Activated T-cell treated with anti-CD3 and anti-CD28 coated beads, Interleukin-2, amount 50 U/mL, for 4 hours (primary cell): ENCODE measurements around the gene DHRSX. TPM values are rescaled to one million over a fixed set of nuclear protein-coding genes. Genes with fewer than 3 reads are reported as not detected.

Source experiments
- ATAC-seq, 2 donors: fragments of 200-7000 bp; cut with Tn5 transposase; one replicate each; pipeline ENCODE4 v1.10.0; 2021
- DNase-seq: peaks from one replicate; pipeline ENCODE4 v3.0.0-alpha.2; 2020
- H3K27me3 Mint-ChIP-seq: one replicate; pipeline ENCODE4 v1.8.0; 2021; ENCODE audit warnings: low read depth, mixed read lengths
- H3K36me3 Mint-ChIP-seq: one replicate; pipeline ENCODE4 v1.8.0; 2022; ENCODE audit warnings: mixed read lengths; ENCODE audit not compliant: insufficient read depth
- H3K4me1 Mint-ChIP-seq: one replicate; pipeline ENCODE4 v1.8.0; 2021; ENCODE audit warnings: low read depth, mixed read lengths
- H3K4me3 Mint-ChIP-seq: one replicate; pipeline ENCODE4 v1.8.0; 2021; ENCODE audit warnings: mild to moderate bottlenecking, moderate library complexity, mixed read lengths
- H3K9me3 Mint-ChIP-seq: one replicate; pipeline ENCODE4 v1.8.0; 2021; ENCODE audit warnings: mixed read lengths
- total RNA-seq, 3 donors: library from RNA; stranded (reverse); gene quantifications; one replicate each; pipeline ENCODE4 v1.2.1, GENCODE V29; 2021

The DHRSX gene
- total RNA-seq, 3 donors from 2014 or later, result 19.3 to 23.2 (median 22.0) TPM

DNA sequence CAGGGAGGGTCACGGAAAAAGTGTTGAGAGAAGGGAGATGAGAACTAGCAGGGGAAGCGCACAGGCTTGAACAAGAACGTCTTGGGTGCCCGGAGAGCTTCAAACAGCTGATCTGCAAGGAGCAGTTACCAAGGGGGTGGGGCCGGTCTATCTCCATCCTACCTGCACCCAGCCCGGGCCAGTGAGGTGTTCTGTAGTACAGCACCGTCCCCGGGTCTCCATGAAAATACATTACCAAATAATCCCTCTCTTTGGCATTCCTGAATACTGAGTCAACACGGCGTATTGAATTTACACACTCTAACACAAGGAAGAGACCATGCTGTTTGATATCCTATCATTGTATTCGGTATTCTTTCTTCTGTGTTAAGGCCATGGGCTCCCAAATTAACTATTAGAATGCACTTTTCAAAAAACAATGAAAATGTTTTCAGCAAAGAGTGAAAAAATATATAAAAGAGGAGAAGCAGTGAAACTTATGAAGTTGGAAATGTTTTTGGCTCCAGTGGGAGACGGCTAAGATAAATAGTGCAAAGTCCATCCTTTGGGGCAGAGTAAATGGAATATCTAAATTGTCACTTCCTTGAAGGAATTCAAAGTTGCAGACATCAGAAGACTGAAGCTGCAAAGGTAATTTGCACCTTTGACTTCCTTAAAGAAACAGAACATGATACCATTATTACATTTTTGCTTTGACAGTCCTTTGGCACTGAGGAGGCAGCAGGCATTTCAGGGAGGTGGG is 90.3 kb downstream of the DHRSX start:
- Mint-ChIP-seq H3K4me3 (no peak overlapping the region), H3K9me3 (peaks cover 5% of the 10 kb centered on the region), H3K36me3 (peaks cover 42% of the 10 kb centered on the region), H3K27me3 (no peaks in the 10 kb centered on the region), H3K4me1 (no peaks in the 10 kb centered on the region)
- DNase-seq (no peak), ATAC-seq (no peak)

DNA sequence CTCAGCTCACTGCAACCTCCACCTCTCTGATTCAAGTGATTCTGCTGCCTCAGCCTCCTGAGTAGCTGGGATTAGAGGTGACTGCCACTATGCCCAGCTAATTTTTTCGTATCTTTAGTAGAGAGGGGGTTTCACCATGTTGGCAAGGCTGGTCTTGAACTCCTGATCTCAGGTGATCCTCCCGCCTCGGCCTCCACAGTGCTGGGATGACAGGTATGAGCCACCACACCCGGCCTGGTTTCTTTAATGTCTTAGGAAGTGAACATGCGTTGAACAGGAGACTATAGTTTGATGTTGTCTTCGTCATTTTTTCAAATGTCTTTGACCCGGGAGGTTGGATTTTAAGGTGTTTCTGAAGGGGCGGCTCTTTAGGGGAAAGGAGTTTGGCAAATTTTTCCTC is 91.0 kb downstream of the DHRSX start:
- Mint-ChIP-seq H3K4me1 (no peaks in the 10 kb centered on the region), H3K9me3 (peaks cover 5% of the 10 kb centered on the region), H3K4me3 (no peak overlapping the region), H3K36me3 (peaks cover 42% of the 10 kb centered on the region), H3K27me3 (no peaks in the 10 kb centered on the region)
- ATAC-seq, result no peak
- DNase-seq, result no peak

DNA sequence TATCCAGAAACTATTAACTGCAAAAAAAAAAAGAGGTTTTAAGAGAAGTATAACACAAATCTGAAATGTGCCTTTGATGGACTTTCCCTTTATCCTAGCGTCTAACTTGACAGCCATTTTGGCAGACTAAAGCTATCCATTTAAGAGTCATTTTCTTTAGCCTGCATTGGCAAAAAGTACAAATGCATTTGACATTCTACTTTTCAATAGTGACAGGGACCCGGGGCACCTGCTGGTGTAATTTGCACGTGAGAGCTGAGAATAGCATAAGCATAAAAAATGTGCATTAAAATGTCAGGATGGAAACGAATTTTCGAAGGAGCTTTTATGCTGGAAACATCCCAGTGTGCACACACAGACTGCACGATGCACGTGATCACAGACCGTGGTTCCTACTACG is 91.9 kb downstream of the DHRSX start:
- ATAC-seq, result no peak
- Mint-ChIP-seq H3K4me3 (no peak overlapping the region), H3K9me3 (peaks cover 5% of the 10 kb centered on the region), H3K4me1 (no peaks in the 10 kb centered on the region), H3K36me3 (peaks cover 42% of the 10 kb centered on the region), H3K27me3 (no peaks in the 10 kb centered on the region)
- DNase-seq, result no peak

DNA sequence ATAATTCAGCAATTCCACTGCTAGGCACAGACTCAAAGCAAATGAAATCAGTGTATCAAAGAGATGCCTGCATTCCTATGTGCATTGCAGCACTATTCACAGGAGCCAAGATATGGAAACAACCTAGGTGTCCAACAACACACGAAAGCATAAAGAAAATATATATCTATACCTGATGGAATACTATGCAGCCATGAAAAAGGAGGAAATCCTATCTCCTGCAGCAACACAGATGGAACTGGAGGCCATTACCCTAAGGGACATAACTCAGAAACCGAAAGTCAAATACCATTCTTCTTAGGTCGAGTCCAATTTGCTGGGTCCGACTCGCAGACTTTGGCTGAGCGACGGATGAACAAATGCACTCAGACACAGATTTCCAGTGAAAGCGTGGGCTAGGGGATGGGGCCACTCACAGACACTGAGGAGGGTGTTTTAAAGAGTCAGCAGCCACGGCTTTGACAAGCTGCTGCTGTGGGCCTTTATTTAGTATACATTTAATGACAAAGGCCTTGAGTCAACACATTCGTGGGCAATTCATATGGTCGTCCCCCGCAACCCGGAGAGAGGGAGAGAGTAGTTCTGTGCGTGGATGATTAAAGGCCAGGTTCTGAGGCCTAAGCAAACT is 93.8 kb downstream of the DHRSX start:
- Mint-ChIP-seq H3K27me3 (no peaks in the 10 kb centered on the region), H3K36me3 (peaks cover 44% of the 10 kb centered on the region), H3K9me3 (peaks cover 5% of the 10 kb centered on the region), H3K4me1 (no peaks in the 10 kb centered on the region), H3K4me3 (no peak overlapping the region)
- DNase-seq (no peak), ATAC-seq (no peak)

DNA sequence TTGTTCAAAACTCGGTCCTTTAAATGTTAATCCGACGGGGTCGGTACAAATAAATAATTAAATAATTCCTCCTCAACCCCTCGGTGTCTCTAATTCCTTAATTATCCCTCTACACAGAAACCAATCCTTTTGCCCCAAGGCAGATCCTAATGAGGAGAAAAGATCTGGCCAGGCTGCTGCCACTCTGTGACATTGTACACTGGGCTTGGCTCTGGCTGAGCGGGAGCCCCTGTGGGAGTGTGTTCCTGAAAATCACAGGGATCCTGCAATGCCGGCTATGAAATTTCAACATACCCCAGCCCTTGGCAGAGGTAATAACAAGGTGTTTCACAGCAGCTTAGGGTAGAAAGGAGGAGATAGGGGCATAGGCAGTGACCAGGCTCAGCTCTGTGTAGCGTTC is 96.0 kb downstream of the DHRSX start:
- Mint-ChIP-seq H3K36me3 (peaks cover 45% of the 10 kb centered on the region), H3K9me3 (peaks cover 5% of the 10 kb centered on the region), H3K27me3 (no peaks in the 10 kb centered on the region), H3K4me1 (peaks cover 2% of the 10 kb centered on the region), H3K4me3 (no peak overlapping the region)
- DNase-seq (no peak), ATAC-seq (no peak)

DNA sequence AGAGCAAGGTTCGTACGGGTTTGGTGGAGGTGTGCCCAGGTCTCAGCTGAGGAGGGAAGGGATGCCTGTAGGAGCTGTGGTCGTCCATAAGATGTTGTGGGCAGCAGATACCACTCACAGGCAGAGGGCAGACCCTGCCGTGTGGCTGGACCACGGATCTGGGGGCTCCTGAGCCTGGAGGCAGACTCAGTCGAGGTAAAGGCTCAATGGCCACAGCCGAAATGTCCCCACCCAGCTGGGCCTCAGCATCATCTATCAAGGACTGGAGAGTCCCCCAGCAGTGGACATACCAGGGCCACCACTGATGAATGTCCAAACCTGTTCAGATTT is 98.5 kb downstream of the DHRSX start:
- H3K36me3 Mint-ChIP-seq, result peaks cover 30% of the 10 kb centered on the region
- H3K4me1 Mint-ChIP-seq, result peaks cover 2% of the 10 kb centered on the region
- no peaks in the 10 kb centered on the region for H3K27me3 Mint-ChIP-seq
- DNase-seq (no peak), ATAC-seq (no peak)
- peaks cover 5% of the 10 kb centered on the region for H3K9me3 Mint-ChIP-seq
- H3K4me3 Mint-ChIP-seq, result no peak overlapping the region

DNA sequence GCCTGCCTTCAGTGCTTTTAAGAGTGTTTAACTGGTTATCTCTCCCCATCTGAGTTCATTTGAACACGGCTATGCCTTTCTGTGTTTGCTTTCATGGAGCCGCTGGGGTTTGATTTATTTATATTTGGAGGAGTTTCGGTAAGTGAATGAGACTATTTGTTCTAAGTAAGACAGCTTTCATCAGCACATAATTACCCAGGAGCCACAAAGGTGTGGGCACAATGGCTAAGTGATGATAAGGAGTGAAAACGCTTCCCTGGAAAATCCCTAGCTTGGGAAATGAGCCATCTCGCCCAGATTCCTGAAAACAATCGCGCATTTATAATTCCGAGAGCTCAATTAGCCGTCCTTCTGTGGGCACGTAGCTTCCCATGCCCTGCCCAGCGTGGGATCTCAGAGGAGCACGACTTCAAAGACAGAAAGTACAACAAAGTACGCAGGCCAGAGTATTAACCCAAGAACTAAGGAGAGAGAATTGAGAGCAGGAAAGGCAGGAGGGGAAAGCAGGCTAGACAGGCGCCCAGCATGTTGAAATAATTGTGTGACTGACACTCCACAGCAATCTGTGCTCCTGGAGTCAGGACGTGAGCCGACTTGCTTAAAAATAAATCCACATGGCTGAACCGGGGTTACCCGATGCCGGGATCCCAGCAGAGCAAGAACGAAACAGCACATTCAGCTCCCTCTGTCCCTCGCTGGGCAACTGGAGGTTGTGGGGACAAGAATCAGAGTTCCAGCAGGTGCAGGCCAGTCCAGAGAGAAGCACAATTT is 99.0 kb downstream of the DHRSX start:
- DNase-seq (no peak), ATAC-seq (no peak)
- no peak overlapping the region for H3K4me3 Mint-ChIP-seq
- H3K9me3 Mint-ChIP-seq, result no peaks in the 10 kb centered on the region
- peaks cover 2% of the 10 kb centered on the region for H3K4me1 Mint-ChIP-seq
- H3K27me3 Mint-ChIP-seq, result no peaks in the 10 kb centered on the region
- H3K36me3 Mint-ChIP-seq, result peaks cover 25% of the 10 kb centered on the region

DNA sequence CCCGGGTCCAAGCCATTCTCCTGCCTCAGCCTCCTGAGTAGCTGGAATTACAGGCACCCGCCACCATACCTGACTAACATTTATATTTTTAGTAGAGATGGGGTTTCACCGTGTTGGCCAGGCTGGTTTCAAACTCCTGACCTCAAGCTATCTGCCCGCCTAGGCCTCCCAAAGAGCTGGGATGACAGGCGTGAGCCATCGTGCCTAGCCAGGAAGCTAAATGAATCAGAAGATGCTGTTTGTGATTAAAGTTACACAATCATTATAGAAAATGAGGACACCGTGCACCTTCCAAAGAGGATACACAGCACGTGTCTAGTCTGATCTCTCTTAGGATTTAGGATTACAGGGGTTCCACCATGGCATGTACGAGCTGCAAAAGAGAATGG is 99.6 kb downstream of the DHRSX start:
- H3K36me3 Mint-ChIP-seq, result peaks cover 21% of the 10 kb centered on the region
- DNase-seq, result no peak
- H3K4me3 Mint-ChIP-seq, result no peak overlapping the region
- no peaks in the 10 kb centered on the region for H3K9me3 Mint-ChIP-seq
- peaks cover 2% of the 10 kb centered on the region for H3K4me1 Mint-ChIP-seq
- no peak for ATAC-seq
- no peaks in the 10 kb centered on the region for H3K27me3 Mint-ChIP-seq

DNA sequence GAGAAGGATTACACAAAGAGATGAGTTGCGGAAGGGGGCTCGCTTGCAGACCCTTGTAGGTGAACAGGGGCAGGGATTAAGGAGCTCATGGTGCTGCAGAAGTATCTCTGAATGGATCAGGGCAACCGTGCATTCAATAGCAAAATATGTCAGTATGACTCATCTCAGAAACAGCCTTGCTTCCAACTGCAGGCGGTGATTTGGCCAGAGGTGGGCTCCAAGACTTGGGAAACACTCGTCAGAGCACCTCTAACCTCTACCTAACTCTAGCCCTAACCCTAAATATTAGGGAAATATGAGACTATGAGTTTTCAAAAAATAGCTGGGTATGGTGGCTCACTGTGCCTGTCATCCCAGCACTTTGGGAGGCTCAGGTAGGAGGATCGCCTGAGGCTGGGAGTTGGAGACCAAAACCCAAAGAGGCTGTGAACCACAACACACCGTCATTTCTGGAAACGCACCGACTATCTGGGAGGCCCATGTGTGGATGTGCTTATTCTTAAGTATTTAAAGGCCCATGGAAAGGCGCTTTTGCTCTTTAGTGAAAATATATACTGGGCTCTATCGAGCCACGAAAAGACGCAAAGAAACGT is 102.6 kb downstream of the DHRSX start:
- Mint-ChIP-seq H3K4me1 (peaks cover 2% of the 10 kb centered on the region), H3K4me3 (no peak overlapping the region), H3K27me3 (no peaks in the 10 kb centered on the region), H3K9me3 (no peaks in the 10 kb centered on the region), H3K36me3 (peaks cover 29% of the 10 kb centered on the region)
- ATAC-seq (no peak), DNase-seq (no peak)

DNA sequence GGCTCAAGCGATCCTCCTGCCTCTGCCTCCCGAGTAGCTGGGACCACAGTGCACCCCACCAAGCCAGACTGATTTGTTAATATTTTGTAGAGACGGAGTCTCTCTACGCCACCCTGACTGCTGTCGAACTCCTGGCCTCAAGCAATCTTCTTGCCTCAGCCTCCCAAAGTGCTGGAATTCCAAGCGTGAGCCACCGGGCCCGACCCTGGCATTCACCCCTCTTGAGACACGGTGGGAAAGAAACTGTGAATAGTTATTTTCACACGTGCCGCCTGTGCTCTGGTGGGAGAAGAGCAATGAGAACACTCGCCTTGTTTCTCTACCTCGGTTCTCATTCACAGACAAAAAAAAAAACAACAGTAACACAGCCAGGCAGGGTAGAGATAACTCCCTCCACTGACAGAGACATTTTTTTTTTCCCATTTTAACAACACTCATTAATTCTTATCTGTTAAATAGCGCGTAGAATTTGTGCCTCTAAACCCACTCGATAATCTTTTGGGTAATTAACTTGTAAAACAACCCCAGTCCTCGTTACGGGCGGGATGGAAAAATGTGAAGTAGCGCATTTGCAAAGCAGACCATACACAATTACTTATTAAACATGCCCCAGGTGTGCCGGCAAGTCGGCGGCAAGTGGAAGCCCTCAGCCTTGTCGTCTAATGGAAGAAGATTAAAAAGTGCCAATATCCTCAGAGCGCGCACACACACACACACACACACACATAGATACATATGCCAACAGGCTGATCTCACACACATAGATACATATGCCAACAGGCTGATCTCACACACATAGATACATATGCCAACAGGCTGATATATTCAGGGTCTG is 103.3 kb downstream of the DHRSX start:
- no peak for DNase-seq
- ATAC-seq, result no peak
- Mint-ChIP-seq H3K27me3 (no peaks in the 10 kb centered on the region), H3K4me3 (no peak overlapping the region), H3K4me1 (peaks cover 2% of the 10 kb centered on the region), H3K9me3 (no peaks in the 10 kb centered on the region), H3K36me3 (peaks cover 27% of the 10 kb centered on the region)

DNA sequence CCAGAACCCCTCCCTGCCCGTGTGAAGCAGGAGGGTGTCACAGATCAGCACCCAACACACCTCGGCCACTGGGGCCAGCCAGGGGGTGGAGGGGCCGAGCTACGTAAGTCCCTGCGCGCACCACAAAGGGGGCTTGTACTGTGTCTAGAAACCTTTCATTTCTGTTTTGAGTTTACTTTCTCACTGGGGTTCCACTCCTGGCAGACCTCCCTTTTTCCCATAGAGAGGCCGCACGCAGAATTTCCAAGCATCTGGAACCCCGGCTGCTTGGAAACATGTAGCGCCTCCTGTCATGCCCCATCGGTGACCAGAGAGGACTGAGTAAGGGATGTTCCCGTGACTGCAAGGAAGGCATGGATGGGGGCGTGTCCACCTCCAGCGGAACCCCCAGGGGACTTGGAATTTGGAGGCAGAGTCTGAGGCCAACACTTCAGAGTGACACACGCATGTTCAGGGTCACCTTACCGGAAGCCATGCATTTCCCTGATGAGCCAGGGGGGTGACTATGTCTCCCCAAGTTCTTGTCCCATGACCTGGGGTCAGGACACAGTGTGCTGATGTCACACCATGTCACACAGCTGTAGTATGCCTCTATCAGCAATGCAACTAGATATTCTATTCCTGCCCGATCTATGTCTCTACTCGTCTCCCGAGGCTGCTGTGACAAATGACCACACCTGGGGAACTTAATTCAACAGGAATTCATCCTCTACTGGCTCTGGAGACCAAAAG is 105.3 kb downstream of the DHRSX start:
- H3K4me3 Mint-ChIP-seq, result no peak overlapping the region
- H3K36me3 Mint-ChIP-seq, result peaks cover 34% of the 10 kb centered on the region
- DNase-seq (no peak), ATAC-seq (no peak)
- H3K4me1 Mint-ChIP-seq, result no peaks in the 10 kb centered on the region
- H3K27me3 Mint-ChIP-seq, result no peaks in the 10 kb centered on the region
- H3K9me3 Mint-ChIP-seq, result peaks cover 9% of the 10 kb centered on the region

DNA sequence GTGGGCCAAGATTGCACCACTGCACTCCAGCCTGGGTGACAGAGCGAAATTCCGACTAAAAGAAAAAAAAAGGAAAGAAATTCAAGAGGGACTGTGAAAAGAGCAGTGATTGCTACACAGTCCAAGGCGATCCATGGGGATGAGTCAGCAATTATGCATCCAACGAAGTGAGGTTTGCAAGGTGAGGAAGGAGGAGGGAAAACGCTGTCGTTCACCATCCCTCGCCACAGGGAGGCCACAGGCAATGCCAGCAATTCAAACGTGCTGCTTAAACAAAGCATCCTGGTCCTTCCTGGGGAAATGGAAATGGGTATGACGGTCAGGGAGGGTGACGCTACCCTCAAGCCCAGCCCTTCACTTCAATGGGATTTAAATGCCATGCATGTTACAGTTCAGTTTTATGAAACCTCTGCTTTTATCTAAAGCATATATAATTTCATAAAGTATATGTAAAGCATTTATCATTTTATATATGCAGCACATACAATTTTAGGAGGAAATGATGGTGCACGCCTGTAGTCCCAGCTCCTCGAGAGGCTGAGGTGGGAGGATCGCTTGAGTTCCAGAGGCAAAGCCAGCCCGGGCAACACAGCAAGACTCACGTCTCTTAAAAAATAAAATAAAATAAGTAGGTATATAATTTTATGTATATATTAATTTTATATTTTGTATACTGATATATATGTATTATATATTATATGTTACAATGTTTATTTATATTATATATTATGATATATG is 108.7 kb downstream of the DHRSX start:
- H3K36me3 Mint-ChIP-seq, result peaks cover 40% of the 10 kb centered on the region
- DNase-seq, result no peak
- H3K4me1 Mint-ChIP-seq, result no peaks in the 10 kb centered on the region
- ATAC-seq, result no peak
- H3K27me3 Mint-ChIP-seq, result no peaks in the 10 kb centered on the region
- H3K4me3 Mint-ChIP-seq, result no peak overlapping the region
- peaks cover 9% of the 10 kb centered on the region for H3K9me3 Mint-ChIP-seq

DNA sequence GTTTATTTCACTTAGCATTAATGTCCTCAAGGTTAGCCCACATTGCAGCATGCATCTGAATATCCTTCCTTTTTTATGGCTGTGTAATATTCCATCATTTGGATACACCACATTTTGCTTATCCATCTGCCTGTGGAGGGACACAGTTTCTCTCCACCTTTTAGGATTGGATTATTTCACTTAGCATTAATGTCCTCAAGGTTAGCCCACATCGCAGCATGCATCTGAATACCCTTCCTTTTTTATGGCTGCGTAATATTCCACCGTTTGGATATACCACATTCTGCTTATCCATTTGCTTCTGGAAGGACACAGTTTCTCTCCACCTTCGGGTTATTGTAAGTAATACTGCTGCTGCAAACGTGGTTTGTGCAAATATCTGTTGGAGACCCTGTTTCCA is 110.0 kb downstream of the DHRSX start:
- H3K4me3 Mint-ChIP-seq, result no peak overlapping the region
- no peak for ATAC-seq
- no peak for DNase-seq
- H3K36me3 Mint-ChIP-seq, result peaks cover 37% of the 10 kb centered on the region
- H3K27me3 Mint-ChIP-seq, result no peaks in the 10 kb centered on the region
- no peaks in the 10 kb centered on the region for H3K4me1 Mint-ChIP-seq
- peaks cover 9% of the 10 kb centered on the region for H3K9me3 Mint-ChIP-seq
